Body of pancreas (tissue), 4 donors: ENCODE data around the gene OR51E1. TPM values are rescaled to one million over a fixed set of nuclear protein-coding genes. Genes with fewer than 3 reads are reported as not detected.

Source experiments
- ATAC-seq: fragments of 150-250 bp; one replicate; pipeline ENCODE4 v1.9.1; 2016
- DNase-seq, 4 donors: peaks; one replicate each; pipeline ENCODE4 v3.0.0-alpha.2; 2019
- H3K27ac ChIP-seq, 4 donors: fragments of 200-600 bp; sonication (generic); 1 replicate in 3 of 4; 2 replicates in 1 of 4; pipeline versions ENCODE4 v1.5.1 to v1.6.1; 2016 to 2019; ENCODE audit warnings: mild to moderate bottlenecking in 1 of 4, mixed read lengths in 1 of 4, moderate library complexity in 1 of 4
- H3K27me3 ChIP-seq, 2 donors: fragments of 200-600 bp; sonication (generic); one replicate each; pipeline ENCODE4 v1.6.0; 2016; ENCODE audit warnings: mild to moderate bottlenecking in 1 of 2
- H3K36me3 ChIP-seq, 2 donors: fragments of 200-600 bp; sonication (generic); replicated peaks in 1 of 2; 2 replicates each; pipeline ENCODE4 v1.5.1; 2016; ENCODE audit warnings: low read depth in 2 of 2; ENCODE audit not compliant: insufficient read depth in 1 of 2
- H3K4me1 ChIP-seq: fragments of 200-600 bp; sonication (generic); one replicate; pipeline ENCODE4 v1.6.0; 2016
- H3K4me3 ChIP-seq, 2 donors: fragments of 200-600 bp; sonication (generic); 1 replicate in 1 of 2; 2 replicates in 1 of 2; pipeline ENCODE4 v1.5.1; 2016 to 2019
- H3K9me3 ChIP-seq, 3 donors: fragments of 200-600 bp; sonication (generic); 1 replicate in 2 of 3; 2 replicates in 1 of 3; pipeline ENCODE4 v1.5.1; 2016
- POLR2A ChIP-seq, 3 donors: fragments of 450-650 bp; IDR thresholded peaks; one replicate each; pipeline ENCODE4 v1.6.1; 2016; ENCODE audit warnings: antibody characterized with exemption in 3 of 3, mild to moderate bottlenecking in 2 of 3
- WGBS, 2 donors: methylation state at CpG; one replicate each; pipeline ENCODE4 v1.1.5; 2017; 5-methylcytosine and 5-hydroxymethylcytosine counted together
- intact Hi-C: fragments of 100-400 bp; cut with DNase I; formaldehyde crosslinking; loops from one replicate; pipeline ENCODE4 v1.15.1; 2023
- total RNA-seq, 2 donors: library from RNA; depleted of rRNA; stranded (reverse); fragments of >200 nt; gene quantifications; one replicate each; pipeline ENCODE4 v1.1.0, GENCODE V29; 2016
- TF ChIP-seq, protein P1 (sequence below), 7 experiments: fragments of 450-650 bp in 4 of 7; fragments of 200-600 bp in 3 of 7; sonication (generic) in 3 of 7; IDR thresholded peaks; one replicate each; pipeline ENCODE4 v1.5.1; 2016 to 2019; ENCODE audit warnings: antibody characterized with exemption in 7 of 7

Gene OR51E1
- total RNA-seq, 2 donors from 2014 or later = not detected

DNA sequence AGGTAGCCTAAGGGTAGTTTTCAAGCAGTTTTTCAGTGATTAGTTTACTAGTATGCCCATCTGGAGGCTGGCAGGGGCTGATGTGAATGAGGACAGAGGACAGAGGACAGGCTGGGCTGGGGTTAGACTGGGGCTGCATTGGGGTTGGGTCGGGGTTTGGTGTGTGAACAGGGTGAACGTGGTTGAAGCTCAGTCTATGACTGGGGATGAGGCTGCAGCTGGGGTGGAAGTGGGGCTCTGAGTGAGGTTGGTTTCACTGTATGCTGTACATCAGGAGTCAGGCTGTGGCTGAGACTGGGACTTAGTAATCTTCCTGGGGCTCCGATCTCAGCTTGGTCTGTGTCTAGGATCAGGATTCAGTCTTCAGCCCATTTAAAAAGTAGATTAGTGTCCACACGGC lies 451 bp downstream of the OR51E1 start:
- TF ChIP-seq, protein P1, sequence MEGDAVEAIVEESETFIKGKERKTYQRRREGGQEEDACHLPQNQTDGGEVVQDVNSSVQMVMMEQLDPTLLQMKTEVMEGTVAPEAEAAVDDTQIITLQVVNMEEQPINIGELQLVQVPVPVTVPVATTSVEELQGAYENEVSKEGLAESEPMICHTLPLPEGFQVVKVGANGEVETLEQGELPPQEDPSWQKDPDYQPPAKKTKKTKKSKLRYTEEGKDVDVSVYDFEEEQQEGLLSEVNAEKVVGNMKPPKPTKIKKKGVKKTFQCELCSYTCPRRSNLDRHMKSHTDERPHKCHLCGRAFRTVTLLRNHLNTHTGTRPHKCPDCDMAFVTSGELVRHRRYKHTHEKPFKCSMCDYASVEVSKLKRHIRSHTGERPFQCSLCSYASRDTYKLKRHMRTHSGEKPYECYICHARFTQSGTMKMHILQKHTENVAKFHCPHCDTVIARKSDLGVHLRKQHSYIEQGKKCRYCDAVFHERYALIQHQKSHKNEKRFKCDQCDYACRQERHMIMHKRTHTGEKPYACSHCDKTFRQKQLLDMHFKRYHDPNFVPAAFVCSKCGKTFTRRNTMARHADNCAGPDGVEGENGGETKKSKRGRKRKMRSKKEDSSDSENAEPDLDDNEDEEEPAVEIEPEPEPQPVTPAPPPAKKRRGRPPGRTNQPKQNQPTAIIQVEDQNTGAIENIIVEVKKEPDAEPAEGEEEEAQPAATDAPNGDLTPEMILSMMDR (IDR thresholded peaks at IDR 0.05) = no peak
- no peak for TF ChIP-seq POLR2A (IDR thresholded peaks at IDR 0.05)
- Histone ChIP-seq H3K27ac (no peak overlapping the region), H3K9me3 (no peaks in the 10 kb centered on the region), H3K4me3 (no peak overlapping the region), H3K36me3 (no peaks in the 10 kb centered on the region), H3K27me3 (no peaks in the 10 kb centered on the region), H3K4me1 (no peaks in the 10 kb centered on the region)
- no peak for DNase-seq
- intact Hi-C loops = no loop called here
- WGBS, 2 donors = 61 to 71% methylated on average over 4 of the region's 4 CpGs
- ATAC-seq = no peak

DNA sequence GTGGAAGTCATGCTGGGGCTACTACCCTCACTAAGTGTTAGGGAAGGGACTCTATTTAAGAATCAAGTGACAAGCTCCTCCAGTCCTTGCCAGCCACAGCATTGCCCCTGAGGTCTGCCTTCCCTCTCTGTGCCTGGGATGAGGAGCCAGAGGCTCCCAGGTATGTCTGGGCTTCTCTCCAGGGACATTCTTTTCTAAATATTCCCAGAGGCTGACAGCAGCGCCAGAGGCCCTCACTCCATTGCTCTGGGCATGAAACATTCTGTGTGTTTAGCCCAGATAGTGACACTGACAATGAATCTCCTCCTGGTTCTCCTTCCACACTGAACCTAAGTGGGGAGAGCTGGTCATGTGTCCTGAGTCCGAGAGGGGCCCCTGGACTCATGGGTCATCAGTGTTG lies 2.2 kb downstream of the OR51E1 start:
- ATAC-seq = no peak
- WGBS, 2 donors = 39 to 75% methylated on average over 1 to 2 of the region's 2 CpGs
- no peak for DNase-seq
- intact Hi-C loops = no loop called here
- H3K27me3 ChIP-seq = no peaks in the 10 kb centered on the region
- no peaks in the 10 kb centered on the region for H3K36me3 ChIP-seq
- H3K4me3 ChIP-seq = no peak overlapping the region
- H3K4me1 ChIP-seq = no peaks in the 10 kb centered on the region
- TF ChIP-seq POLR2A (IDR thresholded peaks at IDR 0.05) = no peak
- TF ChIP-seq, protein P1 (IDR thresholded peaks at IDR 0.05) = no peak
- H3K9me3 ChIP-seq = no peaks in the 10 kb centered on the region
- no peak overlapping the region for H3K27ac ChIP-seq

DNA sequence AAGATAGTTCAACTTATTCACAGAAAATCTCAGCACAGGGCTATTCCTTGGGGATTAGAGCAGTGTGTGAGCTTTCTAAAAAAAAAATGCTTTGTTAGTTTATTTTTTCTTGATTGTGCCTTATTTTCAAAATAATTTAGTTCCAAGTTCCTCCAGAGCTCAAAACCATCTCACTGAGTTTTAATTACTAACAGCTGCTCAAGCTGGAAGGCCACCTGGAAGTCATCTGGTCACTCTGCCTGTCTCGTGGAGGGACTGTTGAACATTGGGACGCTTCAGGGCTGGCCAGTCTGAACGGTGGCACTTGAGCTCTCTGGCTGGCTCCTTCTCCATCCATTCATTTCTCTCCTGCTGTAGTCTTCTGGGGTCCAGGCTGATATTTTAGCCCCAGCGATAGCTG lies 4.0 kb downstream of the OR51E1 start:
- no peak for DNase-seq
- Histone ChIP-seq H3K27ac (no peak overlapping the region), H3K27me3 (no peaks in the 10 kb centered on the region), H3K9me3 (no peaks in the 10 kb centered on the region), H3K36me3 (no peaks in the 10 kb centered on the region), H3K4me1 (no peaks in the 10 kb centered on the region), H3K4me3 (no peak overlapping the region)
- 64 to 67% methylated on average over 4 of the region's 4 CpGs for WGBS, 2 donors
- intact Hi-C loops = no loop called here
- no peak for ATAC-seq
- TF ChIP-seq POLR2A (IDR thresholded peaks at IDR 0.05) = no peak
- TF ChIP-seq, protein P1 (IDR thresholded peaks at IDR 0.05) = no peak

DNA sequence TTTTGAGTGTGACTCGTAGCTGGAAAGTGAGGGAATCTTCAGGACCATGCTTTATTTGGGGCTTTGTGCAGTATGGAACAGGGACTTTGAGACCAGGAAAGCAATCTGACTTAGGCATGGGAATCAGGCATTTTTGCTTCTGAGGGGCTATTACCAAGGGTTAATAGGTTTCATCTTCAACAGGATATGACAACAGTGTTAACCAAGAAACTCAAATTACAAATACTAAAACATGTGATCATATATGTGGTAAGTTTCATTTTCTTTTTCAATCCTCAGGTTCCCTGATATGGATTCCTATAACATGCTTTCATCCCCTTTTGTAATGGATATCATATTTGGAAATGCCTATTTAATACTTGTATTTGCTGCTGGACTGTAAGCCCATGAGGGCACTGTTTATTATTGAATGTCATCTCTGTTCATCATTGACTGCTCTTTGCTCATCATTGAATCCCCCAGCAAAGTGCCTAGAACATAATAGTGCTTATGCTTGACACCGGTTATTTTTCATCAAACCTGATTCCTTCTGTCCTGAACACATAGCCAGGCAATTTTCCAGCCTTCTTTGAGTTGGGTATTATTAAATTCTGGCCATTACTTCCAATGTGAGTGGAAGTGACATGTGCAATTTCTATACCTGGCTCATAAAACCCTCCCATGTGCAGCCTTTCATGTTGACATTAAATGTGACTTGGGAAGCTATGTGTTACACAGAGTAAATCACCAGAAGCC lies 11.0 kb downstream of the OR51E1 start:
- Histone ChIP-seq H3K4me3 (no peak overlapping the region), H3K27me3 (no peaks in the 10 kb centered on the region), H3K9me3 (no peaks in the 10 kb centered on the region), H3K4me1 (no peaks in the 10 kb centered on the region), H3K27ac (no peak overlapping the region), H3K36me3 (no peaks in the 10 kb centered on the region)
- DNase-seq (no peak), ATAC-seq (no peak)
- WGBS, 2 donors = 65 to 76% methylated on average over 2 of the region's 2 CpGs
- TF ChIP-seq, protein P1 (IDR thresholded peaks at IDR 0.05) = no peak
- intact Hi-C loops = no loop called here
